Measurements from ENCODE around the gene TUB. TPM values are rescaled to one million over a fixed set of nuclear protein-coding genes. Genes with fewer than 3 reads are reported as not detected.

Gene TUB
- polyA plus RNA-seq, 3 donors, result not detected

DNA sequence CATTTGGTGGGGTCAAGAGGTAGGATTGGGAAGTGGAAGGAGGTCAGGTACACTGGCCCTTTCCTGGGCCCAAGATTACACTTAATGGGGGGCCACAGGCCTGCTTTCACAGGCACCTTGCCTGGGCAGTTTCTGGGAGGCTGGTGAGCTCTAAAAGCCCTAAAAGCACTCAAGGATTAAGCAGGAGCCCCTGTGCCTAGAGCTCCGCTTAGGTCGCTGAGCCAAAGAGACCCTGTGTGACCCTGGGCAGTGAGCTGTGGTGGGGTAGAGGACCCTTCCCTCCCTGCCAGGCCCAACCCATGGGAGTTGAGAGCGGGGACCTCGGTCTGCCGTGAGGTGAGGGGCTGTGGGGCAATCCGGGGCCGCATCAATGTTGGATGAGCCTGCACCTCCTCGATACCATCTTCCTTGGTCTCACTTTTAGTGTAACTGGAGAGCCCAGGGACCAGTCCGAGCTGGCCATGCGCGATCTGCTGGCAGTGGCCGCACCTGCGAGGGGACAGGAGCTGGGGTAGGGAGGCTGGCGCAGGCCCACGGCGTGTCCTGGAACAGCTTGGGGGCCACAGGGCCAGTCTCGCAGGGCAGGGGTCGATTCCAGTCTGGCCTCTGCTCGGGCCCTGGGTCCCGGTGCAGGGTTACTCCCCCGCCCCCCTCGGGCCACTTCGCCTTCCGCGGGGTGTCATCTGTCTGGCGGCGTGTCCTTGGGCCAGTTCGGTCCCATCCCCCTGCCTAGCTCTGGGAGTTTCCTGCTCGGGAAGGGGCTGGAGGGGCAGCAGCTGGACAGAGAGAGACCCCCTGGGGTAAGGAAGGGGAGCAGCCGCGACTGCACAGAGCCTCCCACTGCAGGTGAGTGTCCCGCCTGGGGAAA, 49.5 kb upstream of the TUB start:
- WGBS (ENCODE audit: insufficient coverage), result 79% methylated on average over 24 of the region's 32 CpGs
- Mint-ChIP-seq H3K36me3 (no peaks in the 10 kb centered on the region), H3K4me3 (no peak overlapping the region), H3K27ac (no peak overlapping the region), H3K9me3 (no peaks in the 10 kb centered on the region), H3K27me3 (ENCODE audit: low read depth in 3 of 3) (peaks cover 8 to 13% (median 11%) of the 10 kb centered on the region in 3 donors), H3K4me1 (peaks cover 9% of the 10 kb centered on the region)
- intact Hi-C loops (cut with micrococcal nuclease), result loop anchor here in 1 of 2 donors (2.0 kb wide), 1 partner anchor 67 kb away; no protein-coding TSS in a partner anchor
- Histone ChIP-seq H3K79me2 (ENCODE audit: insufficient read depth, low read length) (no peaks in the 10 kb centered on the region), H4K20me1 (ENCODE audit: insufficient read depth, low read length) (no peaks in the 10 kb centered on the region), H3K9ac (ENCODE audit: insufficient read depth, low read length, poor library complexity, severe bottlenecking) (no peak overlapping the region), H3K27me3 (ENCODE audit: control insufficient read depth in 2 of 2, insufficient read depth in 2 of 2, low read length in 2 of 2) (peaks cover 0 to 4% of the 10 kb centered on the region in 2 donors), H3K36me3 (replicated peaks in 1 of 2; ENCODE audit: control insufficient read depth in 1 of 2, insufficient read depth in 2 of 2, low read length in 2 of 2) (no peaks in the 10 kb centered on the region), H3K4me2 (replicated peaks; ENCODE audit: extremely low read depth, low read length, poor library complexity, severe bottlenecking) (no peak overlapping the region), H3K4me3 (replicated peaks in 1 of 3; ENCODE audit: low read depth in 2 of 3, low read length in 3 of 3) (no peak overlapping the region), H3K27ac (ENCODE audit: low read depth in 1 of 2, low read length in 2 of 2) (no peak overlapping the region), H2AFZ (ENCODE audit: insufficient read depth, low read depth, low read length, poor library complexity, severe bottlenecking) (no peak overlapping the region), H3K4me1 (ENCODE audit: control insufficient read depth in 1 of 2, insufficient read depth in 2 of 2, low read length in 2 of 2) (no peaks in the 10 kb centered on the region), H3K9me3 (replicated peaks in 1 of 2; ENCODE audit: control insufficient read depth in 1 of 2, insufficient read depth in 1 of 2, low read length in 2 of 2) (no peaks in the 10 kb centered on the region)
- no peak for DNase-seq
- TF ChIP-seq, protein P1, sequence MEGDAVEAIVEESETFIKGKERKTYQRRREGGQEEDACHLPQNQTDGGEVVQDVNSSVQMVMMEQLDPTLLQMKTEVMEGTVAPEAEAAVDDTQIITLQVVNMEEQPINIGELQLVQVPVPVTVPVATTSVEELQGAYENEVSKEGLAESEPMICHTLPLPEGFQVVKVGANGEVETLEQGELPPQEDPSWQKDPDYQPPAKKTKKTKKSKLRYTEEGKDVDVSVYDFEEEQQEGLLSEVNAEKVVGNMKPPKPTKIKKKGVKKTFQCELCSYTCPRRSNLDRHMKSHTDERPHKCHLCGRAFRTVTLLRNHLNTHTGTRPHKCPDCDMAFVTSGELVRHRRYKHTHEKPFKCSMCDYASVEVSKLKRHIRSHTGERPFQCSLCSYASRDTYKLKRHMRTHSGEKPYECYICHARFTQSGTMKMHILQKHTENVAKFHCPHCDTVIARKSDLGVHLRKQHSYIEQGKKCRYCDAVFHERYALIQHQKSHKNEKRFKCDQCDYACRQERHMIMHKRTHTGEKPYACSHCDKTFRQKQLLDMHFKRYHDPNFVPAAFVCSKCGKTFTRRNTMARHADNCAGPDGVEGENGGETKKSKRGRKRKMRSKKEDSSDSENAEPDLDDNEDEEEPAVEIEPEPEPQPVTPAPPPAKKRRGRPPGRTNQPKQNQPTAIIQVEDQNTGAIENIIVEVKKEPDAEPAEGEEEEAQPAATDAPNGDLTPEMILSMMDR (IDR thresholded peaks at IDR 0.05), result no peak

DNA sequence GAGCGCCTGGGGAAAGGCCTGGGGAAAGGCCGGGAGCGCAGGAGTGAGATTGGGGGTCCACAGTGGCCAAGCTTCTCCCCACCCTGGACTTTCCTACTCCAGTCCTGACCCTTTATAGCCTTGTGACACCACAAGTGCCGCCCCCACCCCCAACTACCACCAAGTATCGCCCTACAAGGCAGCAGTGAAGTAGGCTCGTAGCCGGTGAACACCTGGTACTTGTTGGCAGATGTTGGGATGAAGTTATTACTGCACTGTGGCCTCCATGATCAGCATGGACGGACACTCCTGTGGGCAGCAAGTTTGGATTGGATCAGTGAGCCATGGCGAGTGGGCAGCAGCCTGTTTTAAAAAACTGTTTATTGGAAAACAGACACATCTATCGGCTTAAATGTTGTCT, 48.9 kb upstream of the TUB start:
- TF ChIP-seq, protein P1 (IDR thresholded peaks at IDR 0.05), result no peak
- Histone ChIP-seq H3K4me1 (ENCODE audit: control insufficient read depth in 1 of 2, insufficient read depth in 2 of 2, low read length in 2 of 2) (no peaks in the 10 kb centered on the region), H3K9ac (ENCODE audit: insufficient read depth, low read length, poor library complexity, severe bottlenecking) (no peak overlapping the region), H3K79me2 (ENCODE audit: insufficient read depth, low read length) (no peaks in the 10 kb centered on the region), H3K4me2 (replicated peaks; ENCODE audit: extremely low read depth, low read length, poor library complexity, severe bottlenecking) (no peak overlapping the region), H3K4me3 (replicated peaks in 1 of 3; ENCODE audit: low read depth in 2 of 3, low read length in 3 of 3) (no peak overlapping the region), H3K27me3 (ENCODE audit: control insufficient read depth in 2 of 2, insufficient read depth in 2 of 2, low read length in 2 of 2) (peaks cover 0 to 4% of the 10 kb centered on the region in 2 donors), H3K27ac (ENCODE audit: low read depth in 1 of 2, low read length in 2 of 2) (no peak overlapping the region), H3K9me3 (replicated peaks in 1 of 2; ENCODE audit: control insufficient read depth in 1 of 2, insufficient read depth in 1 of 2, low read length in 2 of 2) (no peaks in the 10 kb centered on the region), H2AFZ (ENCODE audit: insufficient read depth, low read depth, low read length, poor library complexity, severe bottlenecking) (no peak overlapping the region), H3K36me3 (replicated peaks in 1 of 2; ENCODE audit: control insufficient read depth in 1 of 2, insufficient read depth in 2 of 2, low read length in 2 of 2) (no peaks in the 10 kb centered on the region), H4K20me1 (ENCODE audit: insufficient read depth, low read length) (no peaks in the 10 kb centered on the region)
- 95% methylated on average over 3 of the region's 10 CpGs for WGBS (ENCODE audit: insufficient coverage)
- Mint-ChIP-seq H3K9me3 (no peaks in the 10 kb centered on the region), H3K4me3 (no peak overlapping the region), H3K4me1 (peaks cover 9% of the 10 kb centered on the region), H3K36me3 (no peaks in the 10 kb centered on the region), H3K27ac (no peak overlapping the region), H3K27me3 (ENCODE audit: low read depth in 3 of 3) (peaks cover 8 to 13% (median 11%) of the 10 kb centered on the region in 3 donors)
- DNase-seq, result no peak
- intact Hi-C loops (cut with micrococcal nuclease), result loop anchor here in 1 of 2 donors (2.0 kb wide), 1 partner anchor 67 kb away; no protein-coding TSS in a partner anchor

Data from CD14-positive monocyte (primary cell).